GM23338 (cell line): ENCODE results near the gene C10orf105. TPM values are rescaled to one million over a fixed set of nuclear protein-coding genes. Genes with fewer than 3 reads are reported as not detected.

Experiments
- ATAC-seq: fragments of 200-7000 bp; cut with Tn5 transposase; 3 replicates; pipeline ENCODE4 v1.9.1; 2020
- DNase-seq: peaks from one replicate; pipeline ENCODE4 v3.0.0-alpha.2; 2015; ENCODE audit warnings: low spot score
- H2AFZ ChIP-seq: fragments of 200-600 bp; sonication (generic); 2 replicates; pipeline ENCODE4 v1.8.0; 2016; ENCODE audit warnings: antibody characterized with exemption, mild to moderate bottlenecking, moderate library complexity
- H3F3A ChIP-seq: fragments of 200-600 bp; sonication (generic); replicated peaks from 2 replicates; pipeline ENCODE4 v1.8.0; 2017; ENCODE audit warnings: antibody characterized with exemption, mixed run types, low read depth
- H3K27ac ChIP-seq: fragments of 200-600 bp; sonication (generic); 2 replicates; pipeline ENCODE4 v1.6.1; 2016; ENCODE audit warnings: low read depth
- H3K27me3 ChIP-seq: fragments of 200-600 bp; sonication (generic); 2 replicates; pipeline ENCODE4 v1.8.0; 2016; ENCODE audit warnings: mild to moderate bottlenecking, mixed run types, moderate library complexity; ENCODE audit not compliant: insufficient read depth
- H3K36me3 ChIP-seq: fragments of 200-600 bp; sonication (generic); 2 replicates; pipeline ENCODE4 v1.8.0; 2016; ENCODE audit warnings: mild to moderate bottlenecking; ENCODE audit not compliant: insufficient read depth
- H3K4me1 ChIP-seq: fragments of 200-600 bp; sonication (generic); 2 replicates; pipeline ENCODE4 v1.8.0; 2016; ENCODE audit warnings: mild to moderate bottlenecking, moderate library complexity; ENCODE audit not compliant: insufficient read depth
- H3K4me2 ChIP-seq: fragments of 200-600 bp; sonication (generic); 2 replicates; pipeline ENCODE4 v1.7.1; 2017; ENCODE audit warnings: mixed run types
- H3K4me3 ChIP-seq: fragments of 200-600 bp; sonication (generic); 2 replicates; pipeline ENCODE4 v1.6.1; 2016; ENCODE audit warnings: mixed run types
- H3K79me2 ChIP-seq: fragments of 200-600 bp; sonication (generic); replicated peaks from 2 replicates; pipeline ENCODE4 v1.8.0; 2017; ENCODE audit warnings: mild to moderate bottlenecking; ENCODE audit not compliant: insufficient read depth
- H3K9me2 ChIP-seq: fragments of 200-600 bp; sonication (generic); 2 replicates; pipeline ENCODE4 v1.8.0; 2017; ENCODE audit not compliant: insufficient read depth
- H4K20me1 ChIP-seq: fragments of 200-600 bp; sonication (generic); replicated peaks from 2 replicates; pipeline ENCODE4 v1.8.0; 2017; ENCODE audit warnings: mild to moderate bottlenecking; ENCODE audit not compliant: insufficient read depth
- H3K27ac Mint-ChIP-seq: 2 replicates; pipeline ENCODE4 v1.8.0; 2020; ENCODE audit warnings: inconsistent platforms, mild to moderate bottlenecking, moderate library complexity, mixed read lengths
- H3K27me3 Mint-ChIP-seq: 3 replicates; pipeline ENCODE4 v1.8.0; 2022; ENCODE audit warnings: low read depth, mild to moderate bottlenecking, moderate library complexity, mixed read lengths, inconsistent platforms; ENCODE audit not compliant: insufficient read depth, poor library complexity
- H3K36me3 Mint-ChIP-seq: 3 replicates; pipeline ENCODE4 v1.8.0; 2021; ENCODE audit warnings: low read depth, mild to moderate bottlenecking, inconsistent platforms, moderate library complexity, mixed read lengths
- H3K4me1 Mint-ChIP-seq: 3 replicates; pipeline ENCODE4 v1.8.0; 2020; ENCODE audit warnings: mild to moderate bottlenecking, inconsistent platforms, mixed read lengths
- H3K4me3 Mint-ChIP-seq: 3 replicates; pipeline ENCODE4 v1.8.0; 2021; ENCODE audit warnings: moderate library complexity, mild to moderate bottlenecking, inconsistent platforms, mixed read lengths
- H3K9me3 Mint-ChIP-seq: 3 replicates; pipeline ENCODE4 v1.8.0; 2020; ENCODE audit warnings: moderate library complexity, mild to moderate bottlenecking, inconsistent platforms, mixed read lengths
- CREB1 ChIP-seq: fragments of 250-450 bp; sonication (Bioruptor Pico); IDR thresholded peaks from 2 replicates; pipeline ENCODE4 v1.5.0; 2020; ENCODE audit warnings: low read depth, mild to moderate bottlenecking, moderate library complexity
- CTCF ChIP-seq, 2 experiments: fragments of 200-600 bp in 1 of 2; sonication (generic) in 1 of 2; conservative IDR thresholded peaks; 2 replicates each; pipeline versions ENCODE4 v1.5.1 to v1.6.1; 2016 to 2017; ENCODE audit warnings: antibody characterized with exemption in 2 of 2, low read depth in 2 of 2, mild to moderate bottlenecking in 2 of 2, moderate library complexity in 1 of 2
- ETS1 ChIP-seq: IDR thresholded peaks from 2 replicates; pipeline ENCODE4 v1.6.1; 2016; ENCODE audit warnings: antibody characterized with exemption
- EZH2 ChIP-seq: fragments of 200-600 bp; sonication (generic); IDR thresholded peaks from one replicate; pipeline ENCODE4 v1.8.0; 2017; ENCODE audit warnings: antibody characterized with exemption, mild to moderate bottlenecking, low read depth; ENCODE audit not compliant: unreplicated experiment
- EZH2phosphoT487 ChIP-seq: fragments of 200-600 bp; sonication (generic); IDR thresholded peaks from one replicate; pipeline ENCODE4 v1.8.1; 2018; ENCODE audit warnings: antibody characterized with exemption; ENCODE audit not compliant: unreplicated experiment
- JUNB ChIP-seq: IDR thresholded peaks from one replicate; pipeline ENCODE4 v1.6.1; 2016; ENCODE audit warnings: antibody characterized with exemption; ENCODE audit not compliant: unreplicated experiment
- NANOG ChIP-seq: IDR thresholded peaks from 2 replicates; pipeline ENCODE4 v1.6.1; 2016; ENCODE audit warnings: antibody characterized with exemption, borderline replicate concordance
- POLR2AphosphoS5 ChIP-seq: IDR thresholded peaks from 2 replicates; pipeline ENCODE4 v1.6.1; 2016; ENCODE audit warnings: antibody characterized with exemption, low read depth
- REST ChIP-seq: IDR thresholded peaks from one replicate; pipeline ENCODE4 v1.6.1; 2018; ENCODE audit warnings: antibody characterized with exemption; ENCODE audit not compliant: unreplicated experiment
- STAT1 ChIP-seq: IDR thresholded peaks from one replicate; pipeline ENCODE4 v1.6.1; 2016; ENCODE audit warnings: antibody characterized with exemption; ENCODE audit not compliant: unreplicated experiment
- ZNF114 ChIP-seq: fragments of 250-450 bp; sonication (Bioruptor Pico); IDR thresholded peaks from 2 replicates; pipeline ENCODE4 v1.5.0; 2020; ENCODE audit warnings: mild to moderate bottlenecking, moderate library complexity
- ZNF462 ChIP-seq: fragments of 250-450 bp; sonication (Bioruptor Pico); IDR thresholded peaks from 2 replicates; pipeline ENCODE4 v1.5.0; 2020; ENCODE audit warnings: mild to moderate bottlenecking, moderate library complexity
- polyA plus RNA-seq: library from polyadenylated mRNA; unstranded; fragments of >200 nt; fragmentation: Nextera tagmentation; extraction: Ambion mirVana; gene quantifications from 2 replicates; pipeline ENCODE4 v1.2.1, GENCODE V29; 2016
- total RNA-seq: library from RNA; depleted of rRNA; stranded (reverse); fragments of >200 nt; shearing (Covaris generic); gene quantifications from 2 replicates; pipeline ENCODE4 v1.2.3, GENCODE V29; 2014

The C10orf105 gene
- total and polyA plus RNA-seq, 2 experiments from 2014 or later: 0.15 to 0.17 TPM

GRCh38 chr10:71661779-71662336 lies 57.7 kb downstream of the C10orf105 start:
- H3K27me3 ChIP-seq: peaks cover 18% of the 10 kb centered on the region
- 0 out of 3 replicates have a peak, but pooled peaks cover 3% of the 10 kb centered on the region for H3K9me3 Mint-ChIP-seq
- no peak overlapping the region; the same call in 1 of the 2 replicates for H3K27ac Mint-ChIP-seq
- DNase-seq: no peak
- H4K20me1 ChIP-seq: no peaks in the 10 kb centered on the region
- H3K4me3 Mint-ChIP-seq: no peak overlapping the region
- H3K27ac ChIP-seq: no peak overlapping the region
- H2AFZ ChIP-seq: no peak overlapping the region
- peaks cover 34% of the 10 kb centered on the region for H3K4me1 ChIP-seq
- no peak overlapping the region for H3K4me2 ChIP-seq
- 0 out of 3 replicates have a peak, but pooled peaks cover 3% of the 10 kb centered on the region for H3K36me3 Mint-ChIP-seq
- no peak for ATAC-seq
- TF ChIP-seq CREB1 (no peak), ETS1 (no peak), ZNF114 (no peak), EZH2phosphoT487 (no peak), POLR2AphosphoS5 (no peak), JUNB (no peak), NANOG (no peak), STAT1 (no peak), REST (no peak), ZNF462 (CRISPR knock-in tag) (no peak), CTCF (conservative IDR thresholded peaks at IDR 0.05; ENCODE audit: low read depth in 2 of 2) (no peak), EZH2 (no peak)
- H3K79me2 ChIP-seq: no peaks in the 10 kb centered on the region
- no peaks in the 10 kb centered on the region for H3K36me3 ChIP-seq
- peaks cover 39% of the 10 kb centered on the region for H3K27me3 Mint-ChIP-seq
- peaks cover 79% of the 10 kb centered on the region for H3K4me1 Mint-ChIP-seq
- H3K9me2 ChIP-seq: no peaks in the 10 kb centered on the region
- no peaks in the 10 kb centered on the region; the same call in 1 of the 2 replicates for H3F3A ChIP-seq
- H3K4me3 ChIP-seq: no peak overlapping the region
